Testis (tissue), 3 donors: ENCODE measurements around the gene MRPL52. TPM values are rescaled to one million over a fixed set of nuclear protein-coding genes. Genes with fewer than 3 reads are reported as not detected.

Experiments
- DNase-seq: peaks from one replicate; pipeline ENCODE4 v3.0.0-alpha.2; 2019
- H3K27ac ChIP-seq, 2 donors: fragments of 200-600 bp; sonication (generic); one replicate each; pipeline ENCODE4 v1.5.1; 2019
- H3K27me3 ChIP-seq: fragments of 200-600 bp; sonication (generic); one replicate; pipeline ENCODE4 v1.5.1; 2019
- H3K36me3 ChIP-seq: fragments of 200-600 bp; sonication (generic); one replicate; pipeline ENCODE4 v1.5.1; 2017; ENCODE audit warnings: low read depth; ENCODE audit errors: missing control alignments
- H3K4me1 ChIP-seq: fragments of 200-600 bp; sonication (generic); one replicate; pipeline ENCODE4 v1.5.1; 2019
- H3K4me3 ChIP-seq, 2 donors: fragments of 200-600 bp; sonication (generic); one replicate each; pipeline ENCODE4 v1.5.1; 2017 to 2019
- H3K9me3 ChIP-seq: fragments of 200-600 bp; sonication (generic); one replicate; pipeline ENCODE4 v1.5.1; 2017
- POLR2A ChIP-seq: fragments of 450-650 bp; IDR thresholded peaks from one replicate; pipeline ENCODE4 v1.6.1; 2017; ENCODE audit warnings: antibody characterized with exemption, mild to moderate bottlenecking, moderate library complexity
- WGBS, 2 donors: methylation state at CpG; one replicate each; pipeline ENCODE4 v1.1.5; 2018; 5-methylcytosine and 5-hydroxymethylcytosine counted together
- intact Hi-C: fragments of 100-400 bp; cut with DNase I; formaldehyde crosslinking; loops from one replicate; pipeline ENCODE4 v1.15.1; 2023; ENCODE audit warnings: low total_unique reads
- polyA plus RNA-seq: library from polyadenylated mRNA; stranded (reverse); fragments of 350-450 nt; fragmentation: Illumina TruSeq; extraction: RNeasy Lipid Tissue Mini Kit (QIAGEN cat#74804); gene quantifications from one replicate; pipeline ENCODE4 v1.2.3, GENCODE V29; 2014; ENCODE audit warnings: low read depth, low replicate concordance; ENCODE audit not compliant: insufficient read depth
- total RNA-seq, 2 donors: library from RNA; depleted of rRNA; stranded (reverse); fragments of >200 nt; gene quantifications; one replicate each; pipeline ENCODE4 v1.2.3, GENCODE V29; 2016
- TF ChIP-seq, protein P1 (sequence below), 3 experiments: fragments of 450-650 bp in 2 of 3; fragments of 200-600 bp in 1 of 3; sonication (generic) in 1 of 3; IDR thresholded peaks; one replicate each; pipeline ENCODE4 v1.5.1; 2016 to 2019; ENCODE audit warnings: antibody characterized with exemption in 3 of 3, mild to moderate bottlenecking in 2 of 3, moderate library complexity in 1 of 3

Gene MRPL52
- total and polyA plus RNA-seq, 3 donors from 2014 or later, result 31.1 to 77.0 (median 47.0) TPM

DNA sequence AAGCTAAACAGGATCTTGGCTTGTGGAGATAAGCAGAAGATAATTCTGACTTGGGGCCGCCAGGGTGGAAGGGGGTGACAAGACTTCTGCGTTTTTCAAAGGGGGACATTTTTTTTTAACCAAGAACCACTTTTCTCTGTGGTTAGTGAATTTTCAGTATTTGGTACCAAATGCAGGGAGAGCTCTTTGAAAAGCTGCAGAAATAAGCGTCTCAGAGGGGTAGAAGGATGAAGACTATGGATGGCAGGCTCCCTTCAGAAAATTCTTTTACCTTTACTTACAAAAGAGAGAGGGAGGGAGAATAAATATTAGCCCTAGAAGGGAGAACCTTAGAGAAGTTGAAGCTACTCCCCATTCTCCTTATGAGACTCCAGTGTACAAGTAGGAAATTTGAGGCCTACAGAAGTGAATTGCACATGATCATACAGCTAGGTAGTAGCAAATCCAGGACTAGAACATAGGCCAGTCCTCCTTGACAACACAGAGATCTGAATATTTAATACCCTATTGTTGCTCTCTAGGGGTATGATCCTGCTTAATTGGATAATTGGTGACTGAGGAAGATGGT, 840 bp downstream of the MRPL52 start:
- intact Hi-C loops, result no loop called here
- H3K36me3 ChIP-seq, result no peaks in the 10 kb centered on the region
- H3K27ac ChIP-seq, result no peak overlapping the region
- H3K4me1 ChIP-seq, result peaks cover 6% of the 10 kb centered on the region
- DNase-seq, result no peak
- H3K9me3 ChIP-seq, result no peaks in the 10 kb centered on the region
- no peaks in the 10 kb centered on the region for H3K27me3 ChIP-seq
- H3K4me3 ChIP-seq, result peak overlapping the region in 1 of 2 donors; percentile 74
- TF ChIP-seq, protein P1, sequence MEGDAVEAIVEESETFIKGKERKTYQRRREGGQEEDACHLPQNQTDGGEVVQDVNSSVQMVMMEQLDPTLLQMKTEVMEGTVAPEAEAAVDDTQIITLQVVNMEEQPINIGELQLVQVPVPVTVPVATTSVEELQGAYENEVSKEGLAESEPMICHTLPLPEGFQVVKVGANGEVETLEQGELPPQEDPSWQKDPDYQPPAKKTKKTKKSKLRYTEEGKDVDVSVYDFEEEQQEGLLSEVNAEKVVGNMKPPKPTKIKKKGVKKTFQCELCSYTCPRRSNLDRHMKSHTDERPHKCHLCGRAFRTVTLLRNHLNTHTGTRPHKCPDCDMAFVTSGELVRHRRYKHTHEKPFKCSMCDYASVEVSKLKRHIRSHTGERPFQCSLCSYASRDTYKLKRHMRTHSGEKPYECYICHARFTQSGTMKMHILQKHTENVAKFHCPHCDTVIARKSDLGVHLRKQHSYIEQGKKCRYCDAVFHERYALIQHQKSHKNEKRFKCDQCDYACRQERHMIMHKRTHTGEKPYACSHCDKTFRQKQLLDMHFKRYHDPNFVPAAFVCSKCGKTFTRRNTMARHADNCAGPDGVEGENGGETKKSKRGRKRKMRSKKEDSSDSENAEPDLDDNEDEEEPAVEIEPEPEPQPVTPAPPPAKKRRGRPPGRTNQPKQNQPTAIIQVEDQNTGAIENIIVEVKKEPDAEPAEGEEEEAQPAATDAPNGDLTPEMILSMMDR (IDR thresholded peaks at IDR 0.05), result no peak
- no peak for TF ChIP-seq POLR2A
- WGBS, 2 donors, result 18 to 19% methylated on average over 3 of the region's 3 CpGs

DNA sequence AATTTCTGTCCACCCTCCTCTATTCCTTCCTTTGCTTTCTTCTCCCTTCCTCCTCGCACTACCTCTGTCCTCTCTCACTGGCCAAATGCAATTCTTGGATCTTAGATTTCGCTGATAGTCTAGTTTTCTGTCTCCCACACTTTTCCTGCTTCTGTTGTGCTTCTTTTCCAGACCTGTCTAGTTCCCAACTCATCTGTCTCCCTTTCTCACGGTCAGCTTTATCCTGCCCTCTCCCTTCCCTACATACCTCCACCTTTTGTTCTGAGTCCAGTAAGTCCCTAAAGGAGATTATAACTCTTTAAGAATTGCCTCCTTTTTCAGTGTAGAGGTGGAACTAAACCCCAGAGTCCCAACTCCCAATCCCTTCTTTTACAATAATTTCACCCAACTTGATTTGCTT, 5.8 kb downstream of the MRPL52 start:
- H3K4me3 ChIP-seq, result no peak overlapping the region
- TF ChIP-seq, protein P1 (IDR thresholded peaks at IDR 0.05), result no peak
- no peak for TF ChIP-seq POLR2A
- H3K36me3 ChIP-seq, result no peaks in the 10 kb centered on the region
- no peak for DNase-seq
- H3K27ac ChIP-seq, result no peak overlapping the region
- no peaks in the 10 kb centered on the region for H3K9me3 ChIP-seq
- 79 to 84% methylated on average over 3 of the region's 3 CpGs for WGBS, 2 donors
- intact Hi-C loops, result no loop called here
- H3K4me1 ChIP-seq, result peaks cover 9% of the 10 kb centered on the region
- no peaks in the 10 kb centered on the region for H3K27me3 ChIP-seq

DNA sequence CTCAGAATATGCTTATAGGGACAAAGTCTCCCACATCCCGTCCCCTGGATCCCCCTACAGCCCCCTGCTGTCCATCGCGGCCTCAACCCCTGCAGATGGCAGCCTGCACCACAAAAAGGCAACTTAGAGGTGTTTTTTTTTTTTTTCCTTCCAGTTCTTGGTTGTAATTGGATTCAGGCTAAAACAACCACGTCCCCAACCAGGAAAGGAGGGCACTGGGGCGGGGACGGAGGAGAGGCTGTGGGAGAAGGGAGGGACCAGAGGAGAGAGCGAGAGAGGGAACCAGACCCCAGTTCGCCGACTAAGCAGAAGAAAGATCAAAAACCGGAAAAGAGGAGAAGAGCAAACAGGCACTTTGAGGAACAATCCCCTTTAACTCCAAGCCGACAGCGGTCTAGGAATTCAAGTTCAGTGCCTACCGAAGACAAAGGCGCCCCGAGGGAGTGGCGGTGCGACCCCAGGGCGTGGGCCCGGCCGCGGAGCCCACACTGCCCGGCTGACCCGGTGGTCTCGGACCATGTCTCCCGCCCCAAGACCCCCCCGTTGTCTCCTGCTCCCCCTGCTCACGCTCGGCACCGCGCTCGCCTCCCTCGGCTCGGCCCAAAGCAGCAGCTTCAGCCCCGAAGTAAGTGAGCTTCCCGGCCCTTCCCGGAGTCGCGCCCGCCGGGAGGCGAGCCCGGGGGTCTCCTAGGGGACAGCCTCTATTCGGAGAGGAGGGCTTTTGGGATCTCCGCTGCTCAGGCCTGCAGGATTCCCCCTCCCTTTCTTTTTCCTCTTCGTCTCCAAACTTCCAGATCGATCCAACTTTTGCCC, 6.8 kb downstream of the MRPL52 start, which contains the start of gene MMP14:
Gene MMP14 (plus strand): TSS at position 285 of the 813 bp plus-strand sequence. CDS start 233 bp downstream, at position 518.
- intact Hi-C loops, result no loop called here

DNA sequence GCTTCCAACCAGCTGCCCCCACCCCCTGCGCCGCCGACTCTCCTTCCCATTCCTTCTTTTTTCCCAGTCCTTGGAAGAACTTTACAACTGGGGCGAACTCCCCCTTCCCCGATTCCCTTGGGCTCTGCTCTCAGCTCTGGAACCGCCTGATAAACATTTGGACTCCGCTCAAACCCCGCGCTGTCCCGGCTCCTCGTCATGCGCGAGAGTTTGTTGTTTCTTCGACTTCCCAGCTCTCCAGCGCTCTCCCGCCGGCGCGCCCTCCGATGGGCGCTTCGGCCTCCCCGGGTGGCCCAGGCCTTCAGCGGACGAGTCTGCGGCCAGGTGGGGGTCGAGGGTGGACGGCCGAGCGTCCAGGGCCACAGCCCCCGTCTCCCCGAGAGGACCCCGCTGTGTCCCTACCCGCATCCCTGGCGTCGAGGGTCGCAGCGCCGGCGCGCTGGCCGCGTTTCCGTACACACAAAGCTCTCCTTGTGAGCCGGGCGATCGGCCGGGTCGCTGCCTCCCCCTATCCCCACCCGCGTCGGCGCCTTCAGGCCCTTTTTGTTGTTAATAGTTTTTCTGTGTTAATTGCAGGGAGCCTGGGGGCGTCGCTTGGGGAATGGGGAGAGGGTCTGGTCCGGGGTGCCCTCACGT, 7.5 kb downstream of the MRPL52 start:
- Histone ChIP-seq H3K36me3 (no peaks in the 10 kb centered on the region), H3K4me1 (peaks cover 7% of the 10 kb centered on the region), H3K4me3 (peak overlapping the region; percentile 69 to 92), H3K9me3 (no peaks in the 10 kb centered on the region), H3K27me3 (no peaks in the 10 kb centered on the region), H3K27ac (peak overlapping the region; percentile 95)
- DNase-seq, result peak; percentile 64
- intact Hi-C loops, result no loop called here
- TF ChIP-seq POLR2A, result no peak
- TF ChIP-seq, protein P1 (IDR thresholded peaks at IDR 0.05), result no peak
- 0 to 1% methylated on average over 37 to 57 of the region's 57 CpGs for WGBS, 2 donors

More for the DNA sequence above, 6.8 kb downstream of the MRPL52 start, which contains the start of gene MMP14:
- H3K36me3 ChIP-seq, result no peaks in the 10 kb centered on the region
- peak within 1 kb of the TSS; percentile 95 for H3K27ac ChIP-seq
- peak; percentile 79 for DNase-seq
- TF ChIP-seq, protein P1 (IDR thresholded peaks at IDR 0.05), result peak; percentile 13 to 36 (median 22)
- peak; percentile 28 for TF ChIP-seq POLR2A
- WGBS, 2 donors, result 0 to 2% methylated on average over 45 of the region's 46 CpGs
- H3K4me1 ChIP-seq, result peaks cover 7% of the 10 kb centered on the region
- peak within 1 kb of the TSS; percentile 69 to 92 for H3K4me3 ChIP-seq
- H3K27me3 ChIP-seq, result no peaks in the 10 kb centered on the region
- H3K9me3 ChIP-seq, result no peaks in the 10 kb centered on the region
